GM18520 (cell line): ENCODE results near the gene ARHGAP36.

ENCODE experiments used
- ATAC-seq: cut with Tn5 transposase; IDR thresholded peaks from one replicate; pipeline ENCODE4 v1.9.1; 2021; ENCODE audit not compliant: unreplicated experiment

ARHGAP36 gene

DNA sequence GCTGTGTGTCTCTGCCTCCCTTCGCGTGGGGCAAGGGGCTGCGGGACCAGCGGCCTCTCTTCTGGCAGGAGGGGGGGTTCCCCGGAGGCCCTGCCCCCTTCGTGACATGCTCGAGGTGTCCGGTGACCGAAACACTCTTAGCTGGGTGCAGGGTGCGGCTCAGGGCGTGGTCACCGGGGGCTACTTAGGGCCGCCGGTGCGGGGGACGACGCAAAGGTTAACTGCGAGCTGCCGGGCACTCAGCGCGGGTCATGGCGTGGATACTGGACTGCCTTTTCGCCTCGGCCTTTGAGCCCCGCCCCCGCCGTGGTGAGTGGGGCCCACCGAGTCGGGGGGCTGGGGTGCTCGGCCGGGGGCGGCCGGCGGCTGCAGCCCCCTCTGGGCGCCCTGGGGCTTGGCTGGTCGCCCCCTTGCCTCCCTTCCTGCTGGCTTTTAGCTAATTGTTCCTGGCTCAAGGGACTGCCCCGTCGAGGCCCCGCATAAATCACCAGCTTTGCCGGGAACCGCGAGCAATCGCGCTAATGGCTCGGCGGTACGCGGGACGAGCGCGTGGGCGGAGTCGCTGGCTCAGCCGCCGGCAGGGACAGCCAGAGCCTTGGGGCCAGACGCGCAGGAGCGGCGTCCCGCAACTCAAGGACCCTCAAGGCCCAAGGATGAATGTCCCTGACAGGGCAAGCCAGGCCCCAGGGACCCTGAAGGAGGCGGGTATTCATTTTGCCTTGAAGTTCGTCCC, at the start of gene ARHGAP36:
Gene ARHGAP36 (plus strand): TSS at position 211 of the 733 bp plus-strand sequence. CDS start 23,320 bp downstream, outside the sequence.
- ATAC-seq = no peak

DNA sequence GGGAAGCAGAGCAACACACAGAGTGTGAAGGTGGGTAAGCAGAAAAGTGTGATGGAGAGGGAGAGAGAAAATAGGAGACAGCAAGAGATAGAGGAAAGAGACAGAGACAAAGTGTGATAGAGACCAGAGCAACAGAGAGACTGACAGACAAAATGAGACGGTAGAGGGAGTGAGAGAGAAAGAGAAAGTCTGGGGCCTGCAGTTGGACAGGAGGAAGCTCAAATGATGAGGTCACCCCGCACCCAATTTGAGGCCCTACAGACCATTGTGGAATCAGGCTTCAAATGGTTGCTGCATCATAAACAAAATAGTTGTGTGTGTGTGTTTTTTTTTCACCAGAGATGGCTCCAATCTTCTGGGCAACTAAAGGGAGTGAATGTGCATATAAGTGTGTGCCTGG, 48.0 kb upstream of the ARHGAP36 start:
- no peak for ATAC-seq

DNA sequence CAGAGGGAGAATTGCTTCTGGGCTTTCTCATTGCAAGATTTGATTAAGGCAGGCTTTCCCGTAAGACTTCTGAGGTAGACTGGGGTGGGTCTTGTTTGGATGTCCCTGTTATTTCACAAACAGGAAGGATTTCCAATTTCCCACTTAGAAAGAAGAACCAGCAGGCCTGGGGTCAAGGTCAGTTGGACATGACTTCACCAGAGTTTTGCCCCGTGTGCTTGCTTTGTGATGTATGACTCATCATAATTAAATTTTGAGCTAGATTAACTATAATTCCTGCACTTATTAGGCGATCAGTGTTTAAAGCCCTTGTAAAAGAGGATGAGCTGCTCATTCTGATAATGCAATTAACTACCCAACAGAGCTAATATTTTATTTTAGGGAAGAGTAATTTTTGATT, 32.8 kb upstream of the ARHGAP36 start:
- no peak for ATAC-seq

DNA sequence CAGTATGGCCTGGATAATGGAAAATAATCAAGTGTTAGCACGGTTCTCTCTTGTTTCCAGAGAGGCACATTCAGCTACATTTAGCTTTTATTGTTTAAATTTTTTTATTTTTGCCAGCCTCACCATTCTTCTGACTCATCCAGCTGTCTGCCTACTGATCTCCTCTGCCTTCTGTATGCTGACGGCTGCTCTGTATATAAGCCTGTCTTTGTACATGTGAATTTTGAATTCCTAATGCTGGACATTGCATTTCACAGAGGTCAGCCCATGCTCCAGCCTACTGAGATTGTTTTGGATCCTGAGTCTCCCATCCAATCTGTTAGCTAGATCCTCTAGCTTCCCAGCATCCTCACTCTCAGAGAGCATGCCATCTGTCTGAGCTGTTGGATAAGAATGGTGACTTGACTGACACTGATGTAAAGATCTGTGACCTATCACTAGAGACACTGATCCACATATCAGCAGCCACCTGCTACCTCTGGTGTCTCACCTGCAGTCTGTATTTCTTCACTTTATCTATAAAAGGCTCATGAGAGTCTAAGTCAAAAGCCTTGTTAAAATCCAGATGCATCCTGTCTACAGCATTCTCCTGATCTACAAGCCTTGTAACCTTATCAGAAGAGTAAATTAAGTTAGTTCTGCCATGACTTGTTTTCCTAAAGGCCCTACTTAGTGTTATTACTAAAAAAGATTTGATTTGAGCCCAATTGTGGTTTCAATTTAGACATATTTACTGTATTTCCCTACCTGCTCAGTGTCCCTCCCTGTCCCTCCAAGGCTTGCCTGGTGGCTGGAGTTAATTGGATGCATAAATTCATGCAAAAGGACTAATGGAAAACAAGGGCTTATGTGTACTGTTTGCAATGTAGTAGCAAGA, 25.6 kb upstream of the ARHGAP36 start:
- no peak for ATAC-seq

GRCh38 chrX:131034063-131034462, 24.1 kb upstream of the ARHGAP36 start:
- ATAC-seq = no peak

- no peak for ATAC-seq
Measured at GRCh38 chrX:131040781-131041180, 17.4 kb upstream of the ARHGAP36 start.

DNA sequence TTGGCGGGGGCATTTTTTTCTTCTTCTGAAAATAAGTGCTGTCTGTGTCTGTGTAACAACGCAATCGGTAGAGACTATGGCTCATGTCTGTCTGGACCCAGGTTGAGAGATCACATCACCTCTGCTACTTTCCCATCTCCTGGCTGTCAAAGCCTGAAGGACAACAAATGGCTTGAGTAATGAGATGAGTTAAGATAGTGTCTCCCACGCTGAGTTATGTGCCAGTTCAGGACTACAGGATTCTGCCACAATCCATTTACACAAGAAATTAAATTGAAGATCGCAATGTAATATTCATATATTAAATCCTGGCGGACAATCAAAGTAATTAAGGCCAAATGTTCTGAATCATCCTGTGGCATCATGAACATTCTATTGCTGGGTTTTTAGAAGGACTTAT, 16.5 kb upstream of the ARHGAP36 start:
- ATAC-seq = no peak

DNA sequence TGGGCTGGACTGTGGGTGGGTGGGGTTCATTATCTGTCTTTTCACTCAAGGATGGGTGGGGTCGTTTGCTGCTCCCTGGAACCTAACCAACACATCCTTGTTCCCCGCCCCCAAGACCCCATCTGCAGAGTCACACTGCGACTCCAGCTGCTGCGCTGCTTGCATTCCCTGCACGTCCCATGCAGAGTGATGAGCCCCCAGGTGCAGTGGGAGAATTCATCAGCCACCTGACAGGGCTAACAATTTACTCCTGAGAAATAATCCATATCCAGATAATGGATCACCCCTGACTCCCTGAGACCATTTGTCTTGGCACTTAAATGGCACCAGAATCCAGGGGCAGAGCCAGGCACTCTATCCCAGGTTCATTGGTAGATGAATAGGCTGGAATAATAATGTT, 12.4 kb upstream of the ARHGAP36 start:
- ATAC-seq = no peak

DNA sequence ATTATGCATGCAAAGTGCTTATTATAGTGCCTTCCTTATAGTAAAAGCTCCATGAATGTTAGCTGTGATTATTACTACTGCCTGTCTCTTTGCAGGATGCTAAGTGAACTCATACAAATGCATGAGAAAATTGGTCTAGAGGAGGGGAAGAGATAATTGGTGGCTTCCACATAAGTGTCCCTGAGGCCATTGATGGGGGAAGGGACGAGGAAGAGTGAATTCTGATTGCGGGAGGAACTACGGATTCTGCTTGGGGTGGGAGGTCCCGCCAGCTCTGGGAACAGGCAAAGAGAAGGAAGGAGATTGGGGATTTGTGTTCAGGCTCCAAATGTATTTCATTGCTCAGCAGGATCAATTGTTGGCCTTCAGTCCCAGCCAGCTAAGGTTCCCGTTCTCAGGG, 11.6 kb upstream of the ARHGAP36 start:
- no peak for ATAC-seq

DNA sequence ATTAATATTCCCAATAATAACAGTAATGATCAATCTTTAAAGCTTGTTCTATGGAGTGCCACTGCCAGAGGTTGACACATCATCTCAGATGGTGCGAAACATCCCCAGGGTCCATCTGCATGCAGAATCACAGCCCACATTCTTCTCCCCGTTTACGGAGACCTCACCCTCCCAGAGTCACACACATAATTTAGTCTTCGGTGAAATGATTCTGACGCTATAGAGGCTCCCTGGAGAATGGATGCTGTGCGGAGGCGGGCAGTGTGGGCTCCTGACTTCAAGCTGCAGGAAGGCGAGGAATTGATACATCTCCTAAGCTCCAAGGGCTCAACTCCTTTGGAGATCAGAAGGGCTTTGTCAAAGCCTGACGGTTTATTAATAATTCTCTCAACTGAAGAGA, 11.0 kb upstream of the ARHGAP36 start:
- ATAC-seq = no peak

- ATAC-seq = no peak
Measured at GRCh38 chrX:131053076-131053475, 5.1 kb upstream of the ARHGAP36 start.

DNA sequence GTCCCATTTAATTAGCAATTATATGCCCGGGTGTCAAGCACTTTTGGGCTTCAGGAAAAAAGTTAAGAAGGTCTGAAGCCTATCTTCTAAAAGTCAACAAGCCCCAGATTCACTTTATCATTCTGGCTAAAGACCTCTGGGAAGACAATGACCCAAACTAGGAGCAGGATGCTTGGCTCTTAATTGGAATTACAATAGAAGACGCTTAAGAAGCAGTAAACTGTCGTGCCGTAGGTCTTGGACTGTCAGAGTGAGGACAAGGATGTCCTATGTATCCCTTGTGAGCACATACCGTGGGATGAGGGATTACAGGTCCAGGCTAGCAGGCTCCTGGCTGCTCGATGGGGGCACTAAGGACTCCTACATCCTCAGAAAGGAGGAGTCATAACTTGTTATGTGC, 3.2 kb upstream of the ARHGAP36 start:
- no peak for ATAC-seq

DNA sequence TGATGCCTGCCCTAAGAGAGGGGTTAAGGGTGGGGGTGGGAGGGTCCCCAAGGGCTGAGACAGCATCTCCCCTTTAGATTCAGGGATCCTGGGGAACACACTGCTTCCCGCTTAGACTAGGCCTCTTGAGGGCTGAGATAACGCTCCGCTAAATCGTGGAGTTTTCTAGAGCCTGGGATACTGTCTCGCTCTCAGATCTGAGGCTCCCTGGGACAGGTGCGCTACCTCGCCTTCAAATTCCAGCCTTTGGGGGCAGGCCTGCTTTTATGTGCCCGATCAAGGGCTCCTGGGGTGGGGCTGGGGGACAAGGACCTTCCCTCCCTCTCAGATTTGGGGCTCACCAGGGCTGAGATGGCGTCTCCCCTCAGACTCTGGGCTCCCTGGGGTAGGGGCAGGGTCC, 440 bp upstream of the ARHGAP36 start:
- ATAC-seq = no peak

GRCh38 chrX:131059246-131059645, 1.1 kb downstream of the ARHGAP36 start:
- ATAC-seq = no peak

DNA sequence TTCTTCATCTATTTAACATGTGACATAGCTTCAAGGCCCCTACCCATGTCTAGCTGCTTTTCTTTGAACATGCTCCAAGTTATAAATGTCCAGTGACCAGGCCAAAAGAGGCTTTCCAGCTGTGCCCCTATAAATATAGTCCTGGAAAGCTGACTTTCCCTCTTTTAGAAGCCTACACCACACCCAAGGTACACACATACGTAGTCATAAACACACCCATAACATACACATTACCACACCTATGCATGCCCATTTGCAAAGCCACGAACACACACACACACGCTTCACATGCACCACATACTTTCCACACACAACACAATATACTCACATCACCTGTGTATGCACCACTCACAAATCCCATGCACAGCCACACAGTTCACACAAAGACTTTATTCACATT, 2.0 kb downstream of the ARHGAP36 start:
- no peak for ATAC-seq

DNA sequence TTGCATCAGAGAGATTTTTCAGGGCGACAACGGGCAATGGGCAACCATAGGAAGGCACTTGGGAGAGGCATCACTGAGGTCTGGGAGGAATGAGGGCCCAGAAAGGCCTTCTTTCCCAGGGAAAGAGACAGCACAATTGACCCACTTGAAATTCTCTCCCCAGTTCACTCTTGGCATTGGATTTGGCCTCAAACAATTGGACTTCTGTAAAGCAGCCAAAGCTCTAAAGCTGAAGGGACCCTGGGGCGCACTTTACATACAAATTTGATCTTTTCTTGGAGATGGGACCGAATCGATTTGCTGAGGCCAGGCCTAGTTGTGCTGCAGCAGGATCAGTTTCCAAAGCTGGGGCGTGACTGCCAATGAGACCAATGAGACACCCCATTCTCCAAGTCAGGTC, 3.2 kb downstream of the ARHGAP36 start:
- no peak for ATAC-seq

DNA sequence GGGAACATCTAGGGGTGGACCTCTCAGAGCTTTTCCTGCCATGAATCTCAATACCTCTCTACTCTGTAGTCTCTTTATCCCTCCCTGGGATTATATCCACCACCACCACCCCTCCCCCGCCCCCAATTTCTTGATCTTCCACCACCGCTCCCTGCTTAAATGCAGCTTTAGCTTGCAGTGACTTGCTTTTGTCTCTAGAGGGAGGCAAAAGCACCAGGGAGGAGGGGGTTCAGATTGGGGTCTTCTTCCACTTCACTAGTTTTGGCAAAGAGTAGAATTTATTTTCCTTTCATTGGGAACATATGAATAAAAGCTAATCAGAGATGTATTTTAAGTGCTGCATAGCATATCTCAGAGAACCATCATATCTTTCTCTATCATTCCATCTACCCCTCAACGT, 5.5 kb downstream of the ARHGAP36 start:
- ATAC-seq = no peak

- ATAC-seq = no peak
Measured at GRCh38 chrX:131066237-131066636, 8.1 kb downstream of the ARHGAP36 start.

DNA sequence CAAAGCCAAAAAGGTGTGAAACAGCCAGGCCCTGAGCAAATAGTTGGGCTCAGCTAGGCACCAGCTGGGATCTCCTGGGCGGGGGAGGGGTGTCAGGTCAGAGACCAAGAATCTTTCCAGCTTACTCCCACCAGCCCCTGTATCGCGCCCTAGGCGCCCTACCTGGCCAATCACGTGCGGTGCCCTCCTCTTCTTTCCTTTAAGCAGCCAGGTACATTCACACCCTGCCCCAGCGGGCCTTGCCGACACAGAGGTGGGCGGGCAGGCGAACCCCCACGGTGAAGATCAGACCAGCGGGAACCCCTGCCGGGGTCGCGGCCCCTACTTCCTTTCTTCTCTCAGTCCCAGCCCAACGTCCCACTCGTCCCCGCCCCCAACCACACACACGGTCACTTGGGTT, 9.1 kb downstream of the ARHGAP36 start:
- ATAC-seq = no peak

GRCh38 chrX:131067846-131068745, 9.9 kb downstream of the ARHGAP36 start:
- ATAC-seq = no peak
